ENCODE data around the gene NAALADL2. TPM values are rescaled to one million over a fixed set of nuclear protein-coding genes. Genes with fewer than 3 reads are reported as not detected.
"Not testable (repeated sequence)": the region's sequence is repeated elsewhere in the genome, so short reads cannot be mapped to it uniquely, and the experiment has no call there.

The NAALADL2 gene
- total and polyA plus RNA-seq, 9 of the 15 experiments (the other 6 are each of a cell fraction or from before 2014, with no cell fraction given), result 0.29 to 1.1 (median 0.79) TPM; not detected in 1

DNA sequence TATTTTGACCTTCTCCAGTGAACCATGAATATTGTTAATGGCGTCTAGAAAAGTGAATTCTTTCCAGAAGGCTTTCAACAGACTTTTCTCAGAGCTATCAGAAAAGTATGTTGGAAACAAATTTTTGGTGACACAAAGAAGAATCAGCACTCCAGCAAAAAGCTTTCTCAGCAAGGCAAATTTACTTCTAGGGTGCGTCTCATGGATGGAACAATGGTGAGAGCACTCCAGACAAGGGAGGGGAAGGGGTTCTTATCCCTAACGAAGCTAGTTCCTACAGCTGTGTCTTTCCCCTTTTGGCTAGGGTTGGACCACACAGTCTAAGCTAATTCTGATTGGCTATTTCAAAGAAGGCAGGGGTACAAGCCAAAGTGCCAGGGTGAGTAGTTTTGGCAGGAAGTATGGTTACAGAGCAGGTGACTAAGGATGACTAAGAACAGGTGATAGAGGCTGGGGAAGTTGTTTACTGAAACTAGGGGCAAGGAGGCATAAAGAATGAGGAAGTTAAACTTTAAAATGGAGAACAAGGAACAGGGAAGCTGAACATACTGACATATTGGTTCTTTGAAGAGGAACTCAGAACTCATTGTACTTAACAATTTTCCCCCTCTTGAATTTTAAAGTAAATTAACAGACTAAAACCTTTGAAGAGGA lies 959.8 kb downstream of the NAALADL2 start:
- Histone ChIP-seq H4K20me1 (replicated peaks; ENCODE audit: control insufficient read depth, insufficient read depth, low read length) (no peaks in the 10 kb centered on the region), H3K36me3 (ENCODE audit: control insufficient read depth, insufficient read depth, low read length) (no peaks in the 10 kb centered on the region), H3K4me2 (ENCODE audit: insufficient read depth, low read length) (no peak overlapping the region), H3K79me2 (ENCODE audit: control insufficient read depth, insufficient read depth, low read length) (no peaks in the 10 kb centered on the region), H3K27ac (ENCODE audit: extremely low read depth, low read depth, low read length) (no peak overlapping the region), H3K9me3 (replicated peaks; ENCODE audit: control insufficient read depth, insufficient read depth, low read depth, low read length) (peaks cover 4% of the 10 kb centered on the region; the same call in 1 of the 2 replicates), H3K4me1 (replicated peaks in 1 of 2; ENCODE audit: control insufficient read depth in 2 of 2, insufficient read depth in 2 of 2, low read length in 2 of 2) (no peaks in the 10 kb centered on the region), H3K9me1 (ENCODE audit: control insufficient read depth, insufficient read depth, low read length) (no peaks in the 10 kb centered on the region), H3K27me3 (ENCODE audit: control insufficient read depth in 2 of 2, insufficient read depth in 2 of 2, low read length in 2 of 2) (no peaks in the 10 kb centered on the region), H3K9ac (ENCODE audit: insufficient read depth in 1 of 2, low read depth in 2 of 2, low read length in 2 of 2) (no peak overlapping the region), H3K4me3 (no peak overlapping the region), H2AFZ (ENCODE audit: low read depth, low read length) (no peak overlapping the region)
- no TSS peak for BruUV-seq (replicated peaks)
- no peak for DNase-seq (ENCODE audit: extremely low read depth in 1 of 4, low spot score in 3 of 4)
- POLR2A ChIA-PET, result no interaction called here
- in situ Hi-C loops (cut with MboI) (no loop called here), intact Hi-C loops (cut with micrococcal nuclease) (no loop called here)
- ATAC-seq, result no peak
- CTCF ChIA-PET (ENCODE audit: low intra/inter-chr PET ratio), result no interaction called here
- FAIRE-seq, result no peak
- WGBS (ENCODE audit: insufficient coverage, low coverage, missing lambda C conversion rate), result 0% methylated on average over 3 of the region's 3 CpGs
- TF ChIP-seq ZFP36 (IDR thresholded peaks at IDR 0.05; ENCODE audit: low read depth, low read length, partially characterized antibody) (no peak), KLF1 (tag; IDR thresholded peaks at IDR 0.05) (no peak), ARID3B (CRISPR knock-in tag; IDR thresholded peaks at IDR 0.05; ENCODE audit: borderline replicate concordance) (no peak), SP1 (CRISPR knock-in tag; IDR thresholded peaks at IDR 0.05) (no peak), NFATC3 (IDR thresholded peaks at IDR 0.05) (no peak), POLR2G (IDR thresholded peaks at IDR 0.05; ENCODE audit: low read depth, low read length) (no peak)
- TF ChIP-seq, protein P1, sequence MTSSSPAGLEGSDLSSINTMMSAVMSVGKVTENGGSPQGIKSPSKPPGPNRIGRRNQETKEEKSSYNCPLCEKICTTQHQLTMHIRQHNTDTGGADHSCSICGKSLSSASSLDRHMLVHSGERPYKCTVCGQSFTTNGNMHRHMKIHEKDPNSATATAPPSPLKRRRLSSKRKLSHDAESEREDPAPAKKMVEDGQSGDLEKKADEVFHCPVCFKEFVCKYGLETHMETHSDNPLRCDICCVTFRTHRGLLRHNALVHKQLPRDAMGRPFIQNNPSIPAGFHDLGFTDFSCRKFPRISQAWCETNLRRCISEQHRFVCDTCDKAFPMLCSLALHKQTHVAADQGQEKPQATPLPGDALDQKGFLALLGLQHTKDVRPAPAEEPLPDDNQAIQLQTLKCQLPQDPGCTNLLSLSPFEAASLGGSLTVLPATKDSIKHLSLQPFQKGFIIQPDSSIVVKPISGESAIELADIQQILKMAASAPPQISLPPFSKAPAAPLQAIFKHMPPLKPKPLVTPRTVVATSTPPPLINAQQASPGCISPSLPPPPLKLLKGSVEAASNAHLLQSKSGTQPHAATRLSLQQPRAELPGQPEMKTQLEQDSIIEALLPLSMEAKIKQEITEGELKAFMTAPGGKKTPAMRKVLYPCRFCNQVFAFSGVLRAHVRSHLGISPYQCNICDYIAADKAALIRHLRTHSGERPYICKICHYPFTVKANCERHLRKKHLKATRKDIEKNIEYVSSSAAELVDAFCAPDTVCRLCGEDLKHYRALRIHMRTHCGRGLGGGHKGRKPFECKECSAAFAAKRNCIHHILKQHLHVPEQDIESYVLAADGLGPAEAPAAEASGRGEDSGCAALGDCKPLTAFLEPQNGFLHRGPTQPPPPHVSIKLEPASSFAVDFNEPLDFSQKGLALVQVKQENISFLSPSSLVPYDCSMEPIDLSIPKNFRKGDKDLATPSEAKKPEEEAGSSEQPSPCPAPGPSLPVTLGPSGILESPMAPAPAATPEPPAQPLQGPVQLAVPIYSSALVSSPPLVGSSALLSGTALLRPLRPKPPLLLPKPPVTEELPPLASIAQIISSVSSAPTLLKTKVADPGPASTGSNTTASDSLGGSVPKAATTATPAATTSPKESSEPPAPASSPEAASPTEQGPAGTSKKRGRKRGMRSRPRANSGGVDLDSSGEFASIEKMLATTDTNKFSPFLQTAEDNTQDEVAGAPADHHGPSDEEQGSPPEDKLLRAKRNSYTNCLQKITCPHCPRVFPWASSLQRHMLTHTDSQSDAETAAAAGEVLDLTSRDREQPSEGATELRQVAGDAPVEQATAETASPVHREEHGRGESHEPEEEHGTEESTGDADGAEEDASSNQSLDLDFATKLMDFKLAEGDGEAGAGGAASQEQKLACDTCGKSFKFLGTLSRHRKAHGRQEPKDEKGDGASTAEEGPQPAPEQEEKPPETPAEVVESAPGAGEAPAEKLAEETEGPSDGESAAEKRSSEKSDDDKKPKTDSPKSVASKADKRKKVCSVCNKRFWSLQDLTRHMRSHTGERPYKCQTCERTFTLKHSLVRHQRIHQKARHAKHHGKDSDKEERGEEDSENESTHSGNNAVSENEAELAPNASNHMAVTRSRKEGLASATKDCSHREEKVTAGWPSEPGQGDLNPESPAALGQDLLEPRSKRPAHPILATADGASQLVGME (CRISPR knock-in tag; IDR thresholded peaks at IDR 0.05), result no peak

GRCh38 chr3:175822766-175823491 lies 963.8 kb downstream of the NAALADL2 start:
- POLR2A ChIA-PET, result interaction anchor here (0.7 kb wide), 1 partner anchor 825 kb away, joined by 3 read pairs; no protein-coding TSS in a partner anchor
- H3K4me2 ChIP-seq (ENCODE audit: insufficient read depth, low read length); H3K27me3 ChIP-seq (ENCODE audit: control insufficient read depth in 2 of 2, insufficient read depth in 2 of 2, low read length in 2 of 2); in situ Hi-C loops (cut with MboI); H3K4me3 ChIP-seq; H4K20me1 ChIP-seq (replicated peaks; ENCODE audit: control insufficient read depth, insufficient read depth, low read length); CTCF ChIA-PET (ENCODE audit: low intra/inter-chr PET ratio); H2AFZ ChIP-seq (ENCODE audit: low read depth, low read length); H3K4me1 ChIP-seq (replicated peaks in 1 of 2; ENCODE audit: control insufficient read depth in 2 of 2, insufficient read depth in 2 of 2, low read length in 2 of 2); H3K9me1 ChIP-seq (ENCODE audit: control insufficient read depth, insufficient read depth, low read length); H3K79me2 ChIP-seq (ENCODE audit: control insufficient read depth, insufficient read depth, low read length); H3K27ac ChIP-seq (ENCODE audit: extremely low read depth, low read depth, low read length); ATAC-seq; intact Hi-C loops (cut with micrococcal nuclease); H3K9me3 ChIP-seq (replicated peaks; ENCODE audit: control insufficient read depth, insufficient read depth, low read depth, low read length); BruUV-seq (replicated peaks); H3K36me3 ChIP-seq (ENCODE audit: control insufficient read depth, insufficient read depth, low read length); FAIRE-seq; H3K9ac ChIP-seq (ENCODE audit: insufficient read depth in 1 of 2, low read depth in 2 of 2, low read length in 2 of 2); DNase-seq (ENCODE audit: extremely low read depth in 1 of 4, low spot score in 3 of 4): not testable (repeated sequence)
- 0% methylated on average over 7 of the region's 7 CpGs for WGBS (ENCODE audit: insufficient coverage, low coverage, missing lambda C conversion rate)
